GM12875 (cell line): ENCODE results near the gene TMEM135.
"Not testable (repeated sequence)": the region's sequence is repeated elsewhere in the genome, so short reads cannot be mapped to it uniquely, and the experiment has no call there.

ENCODE experiments used
- H3K4me3 ChIP-seq: one replicate; pipeline ENCODE4 v1.5.1; 2011; ENCODE audit warnings: low read depth, low read length, control low read depth
- TF ChIP-seq, protein P1 (sequence below): IDR thresholded peaks from 2 replicates; pipeline ENCODE4 v1.5.1; 2011; ENCODE audit warnings: low read depth, mild to moderate bottlenecking, control low read depth, inconsistent platforms, low read length, moderate library complexity, borderline replicate concordance; ENCODE audit not compliant: insufficient read depth

The TMEM135 gene

DNA sequence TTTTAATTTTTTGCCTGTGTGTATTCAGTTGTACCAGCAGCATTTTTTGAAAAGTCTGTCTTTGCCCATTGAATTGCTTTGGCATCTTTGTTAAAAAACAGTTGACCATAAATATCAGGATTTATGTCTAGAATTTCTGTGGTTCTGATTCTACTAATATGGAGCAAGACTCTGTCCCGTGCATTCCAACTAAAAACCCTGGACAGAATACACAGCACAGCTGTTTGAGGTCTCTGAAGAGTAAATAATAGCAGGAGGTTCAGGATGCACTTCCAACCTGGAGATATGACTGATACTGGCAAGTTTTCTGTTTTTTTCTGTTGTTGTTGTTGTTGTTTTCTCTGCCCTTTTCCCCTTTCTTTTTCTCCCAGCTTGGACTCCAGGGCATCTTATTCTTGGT is 141.9 kb downstream of the TMEM135 start:
- H3K4me3 ChIP-seq: no peak overlapping the region
- TF ChIP-seq, protein P1, sequence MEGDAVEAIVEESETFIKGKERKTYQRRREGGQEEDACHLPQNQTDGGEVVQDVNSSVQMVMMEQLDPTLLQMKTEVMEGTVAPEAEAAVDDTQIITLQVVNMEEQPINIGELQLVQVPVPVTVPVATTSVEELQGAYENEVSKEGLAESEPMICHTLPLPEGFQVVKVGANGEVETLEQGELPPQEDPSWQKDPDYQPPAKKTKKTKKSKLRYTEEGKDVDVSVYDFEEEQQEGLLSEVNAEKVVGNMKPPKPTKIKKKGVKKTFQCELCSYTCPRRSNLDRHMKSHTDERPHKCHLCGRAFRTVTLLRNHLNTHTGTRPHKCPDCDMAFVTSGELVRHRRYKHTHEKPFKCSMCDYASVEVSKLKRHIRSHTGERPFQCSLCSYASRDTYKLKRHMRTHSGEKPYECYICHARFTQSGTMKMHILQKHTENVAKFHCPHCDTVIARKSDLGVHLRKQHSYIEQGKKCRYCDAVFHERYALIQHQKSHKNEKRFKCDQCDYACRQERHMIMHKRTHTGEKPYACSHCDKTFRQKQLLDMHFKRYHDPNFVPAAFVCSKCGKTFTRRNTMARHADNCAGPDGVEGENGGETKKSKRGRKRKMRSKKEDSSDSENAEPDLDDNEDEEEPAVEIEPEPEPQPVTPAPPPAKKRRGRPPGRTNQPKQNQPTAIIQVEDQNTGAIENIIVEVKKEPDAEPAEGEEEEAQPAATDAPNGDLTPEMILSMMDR: no peak

- no peak overlapping the region for H3K4me3 ChIP-seq
- TF ChIP-seq, protein P1: no peak
Measured at GRCh38 chr11:87180742-87181141, 143.0 kb downstream of the TMEM135 start.

DNA sequence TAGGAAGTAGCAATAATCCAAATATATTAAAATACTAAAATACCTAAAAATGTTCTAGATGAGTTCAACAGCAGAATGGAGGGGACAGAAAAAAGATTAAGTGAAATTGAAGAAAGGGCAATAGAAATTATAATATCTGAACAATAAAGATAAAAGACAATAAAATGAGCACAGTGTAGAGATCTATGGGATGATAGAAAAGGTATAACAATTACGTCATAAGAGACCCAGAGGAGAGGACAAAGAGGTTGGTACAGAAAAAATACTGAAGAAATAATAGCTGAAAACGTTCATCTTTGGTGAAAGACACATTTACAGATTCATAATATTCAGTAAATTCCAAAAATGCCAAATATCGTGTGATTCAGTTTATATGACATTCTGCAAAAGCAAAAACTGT is 143.4 kb downstream of the TMEM135 start:
- TF ChIP-seq, protein P1: no peak
- H3K4me3 ChIP-seq: no peak overlapping the region

DNA sequence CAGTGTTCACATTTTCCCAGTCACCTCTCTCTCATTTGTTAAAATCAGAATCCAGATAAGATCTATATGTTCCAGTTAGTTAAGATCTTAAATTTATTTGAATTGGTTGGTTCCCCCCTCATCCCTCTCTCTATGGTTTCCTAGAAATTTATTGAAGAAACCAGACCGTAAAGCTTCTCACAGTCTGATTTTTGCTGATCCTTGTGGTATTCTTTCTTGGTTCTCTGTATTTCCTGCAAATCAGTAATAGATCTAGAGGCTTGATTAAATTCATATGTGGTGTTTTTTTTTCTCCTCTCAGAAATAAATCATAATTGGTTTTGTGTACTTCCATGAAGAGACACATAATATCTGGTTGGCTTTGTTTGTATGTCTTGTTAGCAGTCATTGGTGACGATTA is 147.5 kb downstream of the TMEM135 start:
- TF ChIP-seq, protein P1: no peak
- no peak overlapping the region for H3K4me3 ChIP-seq

DNA sequence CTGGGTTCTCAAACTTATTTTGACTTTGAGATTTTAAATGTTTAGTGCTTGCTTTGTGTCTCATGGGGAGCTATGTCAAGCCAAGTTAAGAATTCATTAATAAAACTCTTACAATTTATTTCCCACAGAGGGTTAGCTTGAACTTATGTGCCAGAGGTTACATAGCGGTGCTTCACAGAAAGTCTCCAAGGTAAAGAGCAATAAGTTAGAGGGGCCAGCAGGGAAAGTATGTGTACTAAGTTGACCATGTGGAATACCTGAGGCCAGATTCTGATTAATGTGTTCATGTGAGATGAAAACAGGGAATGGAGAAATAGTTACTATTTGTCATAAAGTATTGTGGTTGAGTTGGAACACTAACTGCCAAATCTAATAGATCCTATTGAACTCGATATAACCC is 149.3 kb downstream of the TMEM135 start:
- no peak overlapping the region for H3K4me3 ChIP-seq

GRCh38 chr11:87187930-87188329 is 150.2 kb downstream of the TMEM135 start:
- TF ChIP-seq, protein P1: no peak
- H3K4me3 ChIP-seq: no peak overlapping the region

More for the DNA sequence above, 149.3 kb downstream of the TMEM135 start:
- TF ChIP-seq, protein P1: no peak

DNA sequence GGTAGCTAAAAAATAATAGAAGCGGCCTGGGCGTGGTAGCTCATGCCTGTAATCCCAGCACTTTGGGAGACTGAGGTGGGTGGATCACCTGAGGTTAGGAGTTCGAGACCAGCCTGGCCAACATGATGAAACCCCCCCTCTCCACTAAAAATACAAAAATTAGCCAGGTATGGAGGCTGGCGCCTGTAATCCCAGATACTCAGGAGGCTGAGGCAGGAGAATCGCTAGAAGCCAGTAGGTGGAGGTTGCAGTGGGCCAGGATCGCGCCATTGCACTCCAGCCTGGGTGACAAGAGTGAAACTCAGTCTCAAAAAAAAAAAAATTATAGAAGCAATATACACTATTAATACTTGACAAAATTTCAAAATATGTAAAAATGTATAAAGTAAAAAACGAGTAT is 150.7 kb downstream of the TMEM135 start:
- not testable (repeated sequence) for H3K4me3 ChIP-seq

GRCh38 chr11:87188921-87189320 is 151.2 kb downstream of the TMEM135 start:
- not testable (repeated sequence) for H3K4me3 ChIP-seq
